GM19372 (cell line): ENCODE measurements around the gene OR2T11.
"Not testable (repeated sequence)": the region's sequence is repeated elsewhere in the genome, so short reads cannot be mapped to it uniquely, and the experiment has no call there.

Source experiments
- ATAC-seq: cut with Tn5 transposase; IDR thresholded peaks from one replicate; pipeline ENCODE4 v1.9.1; 2021; ENCODE audit warnings: mild to moderate bottlenecking, low read depth, moderate library complexity; ENCODE audit not compliant: unreplicated experiment

OR2T11 gene, protein sequence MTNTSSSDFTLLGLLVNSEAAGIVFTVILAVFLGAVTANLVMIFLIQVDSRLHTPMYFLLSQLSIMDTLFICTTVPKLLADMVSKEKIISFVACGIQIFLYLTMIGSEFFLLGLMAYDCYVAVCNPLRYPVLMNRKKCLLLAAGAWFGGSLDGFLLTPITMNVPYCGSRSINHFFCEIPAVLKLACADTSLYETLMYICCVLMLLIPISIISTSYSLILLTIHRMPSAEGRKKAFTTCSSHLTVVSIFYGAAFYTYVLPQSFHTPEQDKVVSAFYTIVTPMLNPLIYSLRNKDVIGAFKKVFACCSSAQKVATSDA

GRCh38 chr1:248634991-248635390 lies at the start of gene OR2T11:
Gene OR2T11, minus strand, starts transcription at chr1:248635091. Its CDS starts 7,963 bp downstream, at chr1:248627128.
- not testable (repeated sequence) for ATAC-seq

DNA sequence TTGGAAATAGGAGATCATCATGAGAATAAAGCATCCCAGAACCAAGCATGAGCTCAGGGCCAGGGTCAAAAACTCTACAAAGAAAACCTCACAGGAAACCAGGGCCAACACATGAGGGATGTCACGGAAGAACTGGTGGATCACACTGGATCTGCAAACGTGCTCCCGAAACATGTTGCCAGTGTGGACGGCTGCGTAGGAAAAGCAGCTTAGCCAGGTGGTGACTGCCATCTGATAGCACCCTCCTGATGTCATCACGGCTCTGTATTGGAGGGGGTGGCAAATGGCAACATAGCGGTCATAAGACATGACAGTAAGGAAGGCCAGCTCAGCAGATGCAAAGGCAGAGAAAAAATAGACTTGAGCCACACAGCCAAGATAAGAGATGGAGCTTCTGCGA lies 46.8 kb upstream of the OR2T11 start:
- no peak for ATAC-seq

GRCh38 chr1:248670003-248670402 lies 35.1 kb upstream of the OR2T11 start:
- ATAC-seq: no peak

DNA sequence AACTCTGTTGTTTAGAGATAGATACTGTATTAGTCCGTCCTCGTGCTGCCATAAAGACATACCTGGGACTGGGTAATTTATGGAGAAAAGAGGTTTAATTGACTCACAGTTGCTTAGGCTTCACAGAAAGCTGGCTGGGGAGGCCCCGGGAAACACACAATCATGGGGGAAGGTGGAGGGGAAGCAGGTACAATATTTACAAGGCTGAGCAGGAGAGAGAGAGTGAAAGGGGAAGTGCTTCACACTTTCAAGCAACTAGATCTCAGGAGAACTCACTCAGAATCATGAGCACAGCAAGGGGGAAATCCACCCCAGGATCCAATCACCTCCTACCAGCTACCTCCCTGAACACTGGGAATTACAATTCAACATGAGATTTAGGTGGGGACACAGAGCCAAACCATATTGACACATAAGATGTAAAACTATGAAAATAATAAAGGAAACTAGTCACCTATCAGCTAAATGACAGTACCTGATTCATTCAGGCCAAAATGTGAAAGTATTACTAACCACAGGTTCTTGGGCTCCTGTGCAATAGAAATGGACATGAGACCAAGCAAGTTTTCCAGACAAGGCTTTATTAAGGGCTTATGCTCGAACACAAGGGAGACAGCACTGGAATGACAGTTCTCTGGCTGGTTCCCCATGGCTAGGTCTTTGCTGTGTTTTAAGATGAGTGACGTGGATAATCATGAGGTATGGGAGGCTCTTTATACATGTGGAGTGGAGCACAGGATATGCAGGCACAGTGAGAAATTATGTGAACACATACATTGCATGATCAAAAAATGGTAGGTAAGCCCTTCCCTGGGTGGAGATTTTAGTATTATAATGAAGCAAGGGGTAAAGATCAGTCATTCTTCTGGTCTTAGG lies 28.8 kb upstream of the OR2T11 start:
- peak; percentile 96 for ATAC-seq

DNA sequence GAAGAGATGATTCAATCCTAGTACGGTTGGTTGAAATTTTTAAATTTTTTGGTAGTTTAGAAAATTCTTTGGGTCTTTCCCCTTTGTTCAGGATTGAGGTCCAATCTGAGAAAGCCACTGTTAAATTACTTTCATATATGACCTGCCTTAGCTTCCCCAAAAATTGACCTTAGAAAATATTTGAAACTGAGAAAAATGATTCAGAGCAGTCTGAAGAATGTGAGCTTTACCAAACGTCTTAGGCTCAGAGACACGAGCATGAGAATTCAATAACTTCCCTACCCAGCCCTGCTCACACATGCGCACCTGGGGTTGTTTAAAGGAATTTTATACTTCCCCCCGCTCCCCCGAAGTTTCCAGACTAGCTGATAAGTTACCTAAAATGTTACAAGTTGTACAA lies 21.9 kb upstream of the OR2T11 start:
- ATAC-seq: peak; percentile 46

DNA sequence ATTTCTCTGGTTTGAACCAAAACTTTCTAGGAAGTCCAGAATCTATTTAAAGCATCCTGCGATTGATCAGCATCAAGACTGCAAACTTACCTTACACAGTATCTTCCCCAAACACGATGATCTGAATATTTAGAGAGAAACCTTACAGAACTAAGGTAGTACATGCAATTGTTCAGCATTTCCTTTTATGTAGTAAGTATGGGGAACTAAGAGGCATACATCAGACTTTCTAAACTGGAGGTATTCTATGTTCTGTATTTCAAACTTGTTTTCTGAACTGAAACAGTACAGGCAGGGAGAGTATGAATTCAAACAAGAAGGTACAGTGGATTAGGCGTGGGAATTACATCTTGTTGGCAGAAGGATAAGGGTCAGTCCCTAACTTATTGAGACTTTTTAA lies 20.5 kb upstream of the OR2T11 start, which contains the start of gene OR2T27:
Gene OR2T27, minus strand, starts transcription at position 175 of the 400 bp plus-strand sequence. CDS start 4,644 bp downstream, outside the sequence.
- peak; percentile 60 for ATAC-seq

DNA sequence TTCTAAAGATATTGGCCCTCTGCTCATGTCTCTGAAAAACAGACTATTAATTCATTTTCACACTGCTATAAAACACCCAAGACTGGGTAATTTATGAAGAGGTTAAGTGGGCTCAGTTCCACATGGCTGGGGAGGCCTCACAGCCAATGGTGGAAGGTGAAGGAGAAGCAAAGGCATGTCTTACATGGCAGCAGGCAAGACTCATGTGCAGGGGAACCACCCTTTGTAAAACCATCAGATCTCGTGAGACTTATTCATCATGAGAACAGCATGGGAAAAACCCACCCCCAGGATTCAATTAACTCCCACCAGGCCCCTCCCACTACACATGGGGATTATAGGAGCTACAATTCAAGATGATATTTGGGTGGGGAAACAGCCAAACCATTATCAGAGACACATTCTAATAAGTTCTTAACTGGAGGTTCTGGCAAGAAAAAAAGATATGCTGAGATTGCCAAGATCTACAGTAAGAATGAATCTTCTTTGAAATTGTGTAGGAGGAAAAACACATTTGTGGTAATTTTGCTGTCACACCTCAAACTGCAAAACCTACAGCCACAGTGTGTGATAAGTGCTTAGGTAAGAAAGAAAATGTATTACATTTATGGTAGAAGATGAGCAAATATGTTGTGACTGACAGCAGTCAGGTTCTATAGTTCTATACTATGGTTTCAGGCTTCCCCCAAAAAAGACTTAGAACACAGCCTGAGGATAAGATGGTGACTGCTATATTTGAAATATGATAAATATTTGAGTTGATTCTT lies 14.1 kb upstream of the OR2T11 start:
- not testable (repeated sequence) for ATAC-seq

- not testable (repeated sequence) for ATAC-seq
Measured at GRCh38 chr1:248645178-248645577, 10.3 kb upstream of the OR2T11 start, which contains the start of gene OR2T35. Gene OR2T35, minus strand, starts transcription at chr1:248645278. Its CDS starts 6,020 bp downstream, at chr1:248639258.

DNA sequence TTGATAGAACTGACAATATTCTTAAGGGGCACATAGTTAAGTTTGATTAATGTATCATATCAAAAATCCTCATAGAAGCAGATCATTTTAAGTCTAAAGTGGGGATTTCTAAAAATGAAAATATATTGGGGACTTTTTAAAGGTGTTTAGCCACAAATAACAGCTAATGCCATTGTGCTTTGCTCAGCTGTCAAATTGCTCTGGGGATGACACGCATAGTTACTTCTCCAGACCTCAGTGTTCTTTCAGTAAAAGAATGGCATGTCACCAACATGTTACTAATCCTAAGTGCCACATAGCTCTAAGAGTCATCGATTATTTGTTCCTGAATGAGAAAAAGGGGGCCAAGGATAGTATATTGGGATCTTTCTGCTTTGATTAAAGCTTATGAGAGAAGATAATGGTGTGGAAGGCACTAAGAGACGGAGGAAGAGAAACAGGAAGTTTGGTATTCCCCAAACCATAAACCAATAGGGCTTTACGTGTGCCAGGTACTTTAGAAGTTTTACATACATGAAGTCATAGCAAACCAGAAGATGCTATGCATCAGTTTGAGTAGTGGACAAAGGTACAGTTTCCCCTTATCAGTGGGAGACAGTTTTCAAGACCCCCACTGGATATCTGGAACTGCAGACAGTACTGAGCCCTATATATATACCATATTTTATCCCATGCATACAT lies 8.2 kb upstream of the OR2T11 start:
- peak; percentile 54 for ATAC-seq

- peak; percentile 14 for ATAC-seq
Measured at GRCh38 chr1:248641583-248641982, 6.7 kb upstream of the OR2T11 start.

- ATAC-seq: peak; percentile 39
Measured at GRCh38 chr1:248640906-248641305, 6.0 kb upstream of the OR2T11 start.

GRCh38 chr1:248639652-248640051 lies 4.8 kb upstream of the OR2T11 start:
- peak; percentile 32 for ATAC-seq

DNA sequence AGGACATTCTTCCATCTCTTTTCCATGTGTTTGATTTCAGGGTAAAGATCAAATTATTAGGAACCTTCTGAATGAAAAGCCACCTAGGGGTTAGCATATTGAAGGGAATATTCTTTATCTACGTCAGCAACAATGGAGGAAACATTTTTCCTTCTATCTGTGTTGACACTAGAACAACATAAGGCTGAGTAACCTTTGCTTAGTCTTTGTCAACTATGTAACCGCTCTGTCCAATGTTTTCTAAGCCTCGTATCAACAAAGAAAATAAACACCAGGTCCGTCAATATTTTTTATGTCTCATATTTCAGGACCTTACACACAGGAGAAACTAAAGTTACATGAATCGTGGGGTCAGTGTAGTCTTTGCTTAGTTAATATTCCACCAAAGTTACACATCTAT lies 1.7 kb upstream of the OR2T11 start:
- ATAC-seq: not testable (repeated sequence)

- no peak for ATAC-seq
Measured at GRCh38 chr1:248631354-248632008, 3.4 kb downstream of the OR2T11 start.

GRCh38 chr1:248630551-248630950 lies 4.3 kb downstream of the OR2T11 start:
- no peak for ATAC-seq

- peak; percentile 98 for ATAC-seq
Measured at GRCh38 chr1:248627971-248628844, 6.7 kb downstream of the OR2T11 start.

DNA sequence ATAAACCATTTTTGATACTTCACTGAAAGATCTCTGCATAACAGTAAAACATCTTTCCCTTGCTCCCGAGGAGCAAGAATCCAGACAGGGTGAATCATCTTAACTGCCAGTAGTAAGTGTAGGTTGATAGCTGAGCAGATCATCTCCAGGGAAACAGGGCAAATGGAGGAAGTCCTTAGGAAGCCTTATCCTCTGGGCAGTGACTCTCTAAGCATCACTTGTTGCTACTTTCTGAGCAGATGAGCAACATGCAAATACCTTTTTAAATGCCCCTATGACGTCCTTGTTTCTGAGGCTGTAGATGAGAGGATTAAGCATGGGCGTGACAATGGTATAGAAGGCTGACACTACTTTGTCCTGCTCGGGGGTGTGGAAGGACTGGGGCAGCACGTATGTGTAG lies 8.9 kb downstream of the OR2T11 start:
- no peak for ATAC-seq

DNA sequence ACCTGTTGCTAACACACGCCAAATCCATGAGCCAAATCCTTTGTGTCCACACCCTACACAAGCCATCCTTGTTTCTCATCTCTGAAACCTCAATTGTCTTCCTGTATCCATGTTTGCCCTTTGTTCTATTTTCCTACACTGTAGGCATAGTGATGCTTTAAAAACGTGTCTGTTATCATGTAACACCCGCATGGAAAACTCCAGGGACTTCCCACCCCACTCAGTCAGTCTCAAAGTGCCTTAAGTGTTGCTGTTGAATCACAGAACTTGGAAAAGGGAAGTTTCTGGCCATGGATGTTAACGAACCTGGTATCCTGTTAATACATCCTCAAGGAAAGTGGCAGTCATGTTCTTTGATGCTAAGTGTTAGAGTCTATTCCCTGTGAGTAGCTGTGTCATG lies 9.7 kb downstream of the OR2T11 start:
- ATAC-seq: no peak
